Prostate gland (tissue), 2 donors: ENCODE data around the gene HIBCH.

Experiments
- CTCF ChIP-seq, 4 experiments: fragments of 200-600 bp in 2 of 4; fragments of 450-650 bp in 2 of 4; sonication (generic) in 2 of 4; IDR thresholded peaks; 1 replicate in 3 of 4; 2 replicates in 1 of 4; pipeline ENCODE4 v1.5.1; 2016 to 2019; ENCODE audit warnings: antibody characterized with exemption in 4 of 4, mild to moderate bottlenecking in 2 of 4, moderate library complexity in 2 of 4
- POLR2A ChIP-seq: fragments of 450-650 bp; IDR thresholded peaks from one replicate; pipeline ENCODE4 v1.6.1; 2016; ENCODE audit warnings: antibody characterized with exemption, mild to moderate bottlenecking
- POLR2AphosphoS5 ChIP-seq: sonication (generic); formaldehyde crosslinking; IDR thresholded peaks from one replicate; pipeline ENCODE4 v1.6.1; 2017; ENCODE audit warnings: antibody characterized with exemption

GRCh38 chr2:190173392-190173791 is 146.2 kb downstream of the HIBCH start:
- no peak for TF ChIP-seq POLR2A
- TF ChIP-seq CTCF (IDR thresholded peaks at IDR 0.05): no peak
- TF ChIP-seq POLR2AphosphoS5: no peak
